HG02678 (cell line): Measurements from ENCODE around the gene GDF2.

Experiments
- ATAC-seq: cut with Tn5 transposase; IDR thresholded peaks from one replicate; pipeline ENCODE4 v1.9.1; 2021; ENCODE audit warnings: mild to moderate bottlenecking, moderate library complexity; ENCODE audit not compliant: unreplicated experiment

GDF2 gene

GRCh38 chr10:47322300-47323061 is at the start of gene GDF2:
GDF2 (plus strand) TSS chr10:47322454; CDS start chr10:47322669, 215 bp downstream.
- ATAC-seq, result no peak

- no peak for ATAC-seq
These were observed 46.2 kb upstream of the GDF2 start for GRCh38 chr10:47276071-47276470.

GRCh38 chr10:47276576-47277351 is 45.5 kb upstream of the GDF2 start:
- ATAC-seq, result no peak

GRCh38 chr10:47277352-47278151 is 44.7 kb upstream of the GDF2 start:
- ATAC-seq, result no peak

GRCh38 chr10:47278152-47278473 is 44.1 kb upstream of the GDF2 start:
- ATAC-seq, result no peak

GRCh38 chr10:47278720-47279119 is 43.5 kb upstream of the GDF2 start:
- ATAC-seq, result no peak

GRCh38 chr10:47279276-47279675 is 43.0 kb upstream of the GDF2 start:
- no peak for ATAC-seq

GRCh38 chr10:47282005-47282656 is 40.1 kb upstream of the GDF2 start:
- no peak for ATAC-seq

- ATAC-seq, result no peak
These were observed 39.6 kb upstream of the GDF2 start for GRCh38 chr10:47282657-47283018.

GRCh38 chr10:47283101-47283630 is 39.1 kb upstream of the GDF2 start:
- ATAC-seq, result no peak

GRCh38 chr10:47283848-47284247 is 38.4 kb upstream of the GDF2 start:
- no peak for ATAC-seq

- no peak for ATAC-seq
These were observed 36.7 kb upstream of the GDF2 start for GRCh38 chr10:47285381-47286115.

- ATAC-seq, result no peak
These were observed 36.1 kb upstream of the GDF2 start for GRCh38 chr10:47286116-47286505.

- ATAC-seq, result no peak
These were observed 35.5 kb upstream of the GDF2 start for GRCh38 chr10:47286591-47287315.

- no peak for ATAC-seq
These were observed 34.9 kb upstream of the GDF2 start for GRCh38 chr10:47287365-47287802.

GRCh38 chr10:47287805-47288204 is 34.4 kb upstream of the GDF2 start:
- ATAC-seq, result no peak

- ATAC-seq, result no peak
These were observed 34.0 kb upstream of the GDF2 start for GRCh38 chr10:47288236-47288635.

GRCh38 chr10:47288916-47289495 is 33.2 kb upstream of the GDF2 start:
- ATAC-seq, result no peak

GRCh38 chr10:47289921-47290320 is 32.3 kb upstream of the GDF2 start:
- ATAC-seq, result no peak
